Omental fat pad (tissue), 4 donors: ENCODE data around the gene SIK3. TPM values are rescaled to one million over a fixed set of nuclear protein-coding genes. Genes with fewer than 3 reads are reported as not detected.

Experiments
- ATAC-seq: fragments of 150-250 bp; one replicate; pipeline ENCODE4 v1.9.1; 2016; ENCODE audit warnings: mild to moderate bottlenecking, moderate library complexity; ENCODE audit not compliant: low FRiP score
- DNase-seq: peaks from one replicate; pipeline ENCODE4 v3.0.0-alpha.2; 2019; ENCODE audit warnings: low spot score
- CTCF ChIP-seq, 3 donors: fragments of 450-650 bp; IDR thresholded peaks; one replicate each; pipeline ENCODE4 v1.5.1; 2016 to 2017; ENCODE audit warnings: antibody characterized with exemption in 3 of 3, mild to moderate bottlenecking in 3 of 3, moderate library complexity in 2 of 3
- total RNA-seq, 4 donors: library from RNA; depleted of rRNA; stranded (reverse); fragments of >200 nt; gene quantifications; one replicate each; pipeline ENCODE4 v1.1.0, GENCODE V29; 2016

Gene SIK3
- total RNA-seq, 4 donors from 2014 or later = 31.2 to 54.6 (median 50.2) TPM

- TF ChIP-seq CTCF (IDR thresholded peaks at IDR 0.05) = no peak
- DNase-seq (no peak), ATAC-seq (no peak)
These were observed 276.9 kb downstream of the SIK3 start for GRCh38 chr11:116821050-116821918.

- ATAC-seq (no peak), DNase-seq (no peak)
- no peak for TF ChIP-seq CTCF (IDR thresholded peaks at IDR 0.05)
These were observed 279.2 kb downstream of the SIK3 start for GRCh38 chr11:116819049-116819448.

- DNase-seq = no peak
- no peak for ATAC-seq
- TF ChIP-seq CTCF (IDR thresholded peaks at IDR 0.05) = no peak
These were observed 283.7 kb downstream of the SIK3 start for GRCh38 chr11:116814502-116814901.

DNA sequence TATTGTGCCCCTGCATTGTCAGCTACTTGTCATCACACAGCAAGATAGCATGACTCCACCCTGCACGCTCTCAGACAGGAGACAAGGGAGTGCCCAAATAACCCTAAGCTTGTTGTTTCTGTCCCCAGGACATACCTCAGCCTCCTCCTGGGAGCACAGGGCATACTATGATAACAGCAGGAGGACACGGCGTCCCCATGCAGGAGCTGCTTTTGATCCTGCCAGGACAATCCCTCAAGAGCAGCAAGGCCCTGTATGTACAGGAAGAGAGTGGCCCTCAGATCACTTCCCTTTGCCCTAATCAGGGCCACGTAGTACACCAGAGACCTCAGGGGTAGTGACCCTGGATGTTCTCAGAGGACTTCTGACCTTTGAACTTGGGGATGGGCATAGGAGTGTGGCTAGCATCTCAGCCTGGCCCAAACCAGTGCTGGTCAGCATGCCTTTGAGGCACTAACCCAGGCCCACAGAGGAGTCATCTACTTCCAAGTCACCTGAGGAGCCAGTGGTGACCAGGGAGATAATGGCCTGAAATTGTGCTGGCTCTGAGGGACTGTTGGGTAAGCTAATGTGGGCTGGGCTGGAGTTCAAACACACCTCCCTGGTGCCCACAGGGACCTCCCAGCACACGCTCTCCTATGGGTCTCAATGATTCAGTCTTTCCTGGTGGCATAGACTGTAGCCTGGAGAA is 284.3 kb downstream of the SIK3 start:
- no peak for TF ChIP-seq CTCF (IDR thresholded peaks at IDR 0.05)
- ATAC-seq = no peak
- no peak for DNase-seq

- ATAC-seq = no peak
- DNase-seq = no peak
- TF ChIP-seq CTCF (IDR thresholded peaks at IDR 0.05) = no peak
These were observed 285.1 kb downstream of the SIK3 start for GRCh38 chr11:116813170-116813569.

- TF ChIP-seq CTCF (IDR thresholded peaks at IDR 0.05) = no peak
- DNase-seq (no peak), ATAC-seq (no peak)
These were observed 286.1 kb downstream of the SIK3 start for GRCh38 chr11:116812109-116812508.
